WTC11 (cell line): ENCODE data around the gene PACS1. TPM values are rescaled to one million over a fixed set of nuclear protein-coding genes. Genes with fewer than 3 reads are reported as not detected.

Experiments used
- ATF1 ChIP-seq: sonication (generic); formaldehyde crosslinking; IDR thresholded peaks from 2 replicates; pipeline ENCODE4 v1.8.1; 2023; ENCODE audit warnings: mild to moderate bottlenecking, moderate library complexity, missing genetic modification reagents
- ELF4 ChIP-seq: sonication (generic); formaldehyde crosslinking; IDR thresholded peaks from 2 replicates; pipeline ENCODE4 v1.8.1; 2022; ENCODE audit warnings: low read depth, mild to moderate bottlenecking, moderate library complexity, missing genetic modification reagents
- EMX1 ChIP-seq: fragments of 250-450 bp; sonication (Bioruptor Pico); IDR thresholded peaks from 2 replicates; pipeline ENCODE4 v1.8.0; 2021; ENCODE audit warnings: mild to moderate bottlenecking
- GABPB1 ChIP-seq: sonication (generic); formaldehyde crosslinking; IDR thresholded peaks from 2 replicates; pipeline ENCODE4 v1.8.1; 2023; ENCODE audit warnings: mild to moderate bottlenecking, missing genetic modification reagents
- JUN ChIP-seq: sonication (generic); formaldehyde crosslinking; IDR thresholded peaks from 2 replicates; pipeline ENCODE4 v1.8.0; 2023; ENCODE audit warnings: mild to moderate bottlenecking, missing genetic modification reagents
- MYBL2 ChIP-seq: sonication (generic); formaldehyde crosslinking; IDR thresholded peaks from 2 replicates; pipeline ENCODE4 v1.8.1; 2023; ENCODE audit warnings: mild to moderate bottlenecking, moderate library complexity, missing genetic modification reagents
- NFE2L1 ChIP-seq: sonication (generic); formaldehyde crosslinking; IDR thresholded peaks from 2 replicates; pipeline ENCODE4 v1.8.1; 2023; ENCODE audit warnings: missing genetic modification reagents
- SP1 ChIP-seq: sonication (generic); formaldehyde crosslinking; conservative IDR thresholded peaks from 2 replicates; pipeline ENCODE4 v1.8.1; 2022; ENCODE audit warnings: missing genetic modification reagents
- TEAD1 ChIP-seq: sonication (generic); formaldehyde crosslinking; IDR thresholded peaks from 2 replicates; pipeline ENCODE4 v1.8.0; 2022; ENCODE audit warnings: mild to moderate bottlenecking, missing genetic modification reagents
- TP53 ChIP-seq: sonication (generic); formaldehyde crosslinking; IDR thresholded peaks from 2 replicates; pipeline ENCODE4 v1.8.1; 2023; ENCODE audit warnings: mild to moderate bottlenecking, missing genetic modification reagents
- ZNF121 ChIP-seq: sonication (generic); formaldehyde crosslinking; IDR thresholded peaks from 2 replicates; pipeline ENCODE4 v1.8.0; 2023; ENCODE audit warnings: missing genetic modification reagents
- ZNF138 ChIP-seq: sonication (generic); formaldehyde crosslinking; conservative IDR thresholded peaks from 2 replicates; pipeline ENCODE4 v1.8.1; 2022; ENCODE audit warnings: mild to moderate bottlenecking, moderate library complexity, missing genetic modification reagents
- total RNA-seq: library from RNA; stranded (reverse); gene quantifications from 3 replicates; pipeline ENCODE4 v1.2.3, GENCODE V29; 2021
- TF ChIP-seq, protein P1 (sequence below): sonication (generic); formaldehyde crosslinking; IDR thresholded peaks from 2 replicates; pipeline ENCODE4 v1.8.0; 2022; ENCODE audit warnings: mild to moderate bottlenecking, missing genetic modification reagents
- TF ChIP-seq, protein P2 (sequence below): fragments of 250-450 bp; sonication (Bioruptor Pico); conservative IDR thresholded peaks from 2 replicates; pipeline ENCODE4 v1.9.0; 2021; ENCODE audit warnings: mild to moderate bottlenecking
- TF ChIP-seq, protein P3 (sequence below): fragments of 250-450 bp; sonication (Bioruptor Pico); IDR thresholded peaks from 2 replicates; pipeline ENCODE4 v1.9.0; 2021; ENCODE audit warnings: mild to moderate bottlenecking, borderline replicate concordance
- TF ChIP-seq, protein P4 (sequence below): sonication (generic); formaldehyde crosslinking; conservative IDR thresholded peaks from 2 replicates; pipeline ENCODE4 v1.8.1; 2022; ENCODE audit warnings: mild to moderate bottlenecking, missing genetic modification reagents
- TF ChIP-seq, protein P5 (sequence below): sonication (generic); formaldehyde crosslinking; IDR thresholded peaks from 2 replicates; pipeline ENCODE4 v1.8.1; 2022; ENCODE audit warnings: mild to moderate bottlenecking, missing genetic modification reagents, moderate library complexity, borderline replicate concordance
- TF ChIP-seq, protein P6 (sequence below): sonication (generic); formaldehyde crosslinking; conservative IDR thresholded peaks from 2 replicates; pipeline ENCODE4 v1.8.1; 2023; ENCODE audit warnings: mild to moderate bottlenecking, low read depth, missing genetic modification reagents, moderate library complexity

PACS1 gene
- total RNA-seq, 1 experiment from 2014 or later = 34.8 TPM

DNA sequence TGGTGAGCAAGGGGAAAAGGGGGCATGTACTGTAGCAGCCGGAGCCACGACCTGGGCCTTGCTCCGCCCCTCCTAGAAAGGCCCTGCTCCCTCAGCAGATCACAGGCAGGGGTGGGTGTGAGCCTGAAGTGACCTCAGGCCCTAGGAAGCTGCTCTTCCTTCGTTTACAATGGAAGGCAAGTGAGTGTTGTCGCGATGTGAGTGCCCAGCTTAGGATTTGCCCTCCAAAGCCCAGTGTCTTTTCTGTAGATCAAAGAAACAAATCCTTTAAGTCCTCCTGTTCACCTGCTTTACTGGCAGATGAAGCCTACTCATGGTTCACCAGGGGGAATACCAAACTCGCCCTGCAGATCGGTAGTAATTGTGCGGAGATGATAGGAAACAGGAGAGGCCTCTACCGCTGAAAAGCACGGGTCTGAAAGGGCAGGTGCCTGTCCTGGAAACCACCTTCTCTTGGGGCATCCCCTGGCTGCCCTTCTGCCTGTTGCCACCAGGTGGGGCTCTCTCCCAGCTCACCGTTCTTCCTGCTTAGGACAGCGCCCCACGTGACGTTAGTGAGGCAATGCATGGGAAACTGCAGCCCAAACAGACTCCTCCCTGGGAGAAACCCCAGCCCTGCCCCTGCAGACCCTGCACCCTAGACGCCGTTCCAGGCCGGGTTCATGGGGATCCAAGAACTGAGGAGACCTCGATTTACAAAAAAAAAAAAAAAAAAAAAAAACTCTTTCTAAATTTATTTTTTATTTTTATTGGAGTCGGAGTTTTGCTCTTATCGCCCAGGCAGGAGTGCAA, 152.5 kb downstream of the PACS1 start (continued):
- TF ChIP-seq, protein P1, sequence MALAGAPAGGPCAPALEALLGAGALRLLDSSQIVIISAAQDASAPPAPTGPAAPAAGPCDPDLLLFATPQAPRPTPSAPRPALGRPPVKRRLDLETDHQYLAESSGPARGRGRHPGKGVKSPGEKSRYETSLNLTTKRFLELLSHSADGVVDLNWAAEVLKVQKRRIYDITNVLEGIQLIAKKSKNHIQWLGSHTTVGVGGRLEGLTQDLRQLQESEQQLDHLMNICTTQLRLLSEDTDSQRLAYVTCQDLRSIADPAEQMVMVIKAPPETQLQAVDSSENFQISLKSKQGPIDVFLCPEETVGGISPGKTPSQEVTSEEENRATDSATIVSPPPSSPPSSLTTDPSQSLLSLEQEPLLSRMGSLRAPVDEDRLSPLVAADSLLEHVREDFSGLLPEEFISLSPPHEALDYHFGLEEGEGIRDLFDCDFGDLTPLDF = no peak
- TF ChIP-seq ZNF138 = no peak
- TF ChIP-seq NFE2L1 (CRISPR knock-in tag) = no peak
- TF ChIP-seq ELF4 (CRISPR knock-in tag) = no peak
- no peak for TF ChIP-seq ATF1
- TF ChIP-seq, protein P2, sequence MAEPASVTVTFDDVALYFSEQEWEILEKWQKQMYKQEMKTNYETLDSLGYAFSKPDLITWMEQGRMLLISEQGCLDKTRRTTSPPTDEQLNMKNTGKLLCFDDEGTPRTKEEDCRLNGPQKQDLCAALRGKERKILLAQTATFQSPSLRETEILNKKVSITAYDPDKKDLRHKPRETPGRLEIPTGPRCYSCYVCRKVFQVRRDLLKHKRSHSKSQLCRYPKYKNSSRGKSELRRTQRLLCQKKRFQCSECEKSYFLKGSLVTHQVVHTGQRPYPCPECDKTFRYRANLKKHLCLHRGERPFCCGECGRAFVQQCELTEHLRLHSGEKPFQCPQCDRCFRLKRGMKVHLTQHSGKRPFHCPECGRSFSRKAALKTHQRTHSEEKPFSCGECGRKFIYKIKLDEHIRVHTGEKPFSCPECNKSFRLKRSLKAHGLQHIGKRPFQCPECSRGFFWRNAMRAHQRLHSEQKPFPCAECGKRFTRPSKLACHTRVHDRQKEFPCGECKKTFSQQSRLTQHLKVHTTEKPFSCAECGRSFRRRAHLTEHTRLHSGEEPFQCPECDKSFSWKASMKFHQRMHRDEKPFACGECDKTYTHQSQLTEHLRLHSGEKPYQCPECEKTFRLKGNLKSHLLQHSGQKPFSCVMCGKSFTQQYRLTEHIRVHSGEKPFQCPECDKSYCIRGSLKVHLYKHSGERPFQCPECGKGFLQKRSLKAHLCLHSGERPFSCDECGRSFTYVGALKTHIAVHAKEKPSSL (CRISPR knock-in tag) = no peak
- TF ChIP-seq, protein P3, sequence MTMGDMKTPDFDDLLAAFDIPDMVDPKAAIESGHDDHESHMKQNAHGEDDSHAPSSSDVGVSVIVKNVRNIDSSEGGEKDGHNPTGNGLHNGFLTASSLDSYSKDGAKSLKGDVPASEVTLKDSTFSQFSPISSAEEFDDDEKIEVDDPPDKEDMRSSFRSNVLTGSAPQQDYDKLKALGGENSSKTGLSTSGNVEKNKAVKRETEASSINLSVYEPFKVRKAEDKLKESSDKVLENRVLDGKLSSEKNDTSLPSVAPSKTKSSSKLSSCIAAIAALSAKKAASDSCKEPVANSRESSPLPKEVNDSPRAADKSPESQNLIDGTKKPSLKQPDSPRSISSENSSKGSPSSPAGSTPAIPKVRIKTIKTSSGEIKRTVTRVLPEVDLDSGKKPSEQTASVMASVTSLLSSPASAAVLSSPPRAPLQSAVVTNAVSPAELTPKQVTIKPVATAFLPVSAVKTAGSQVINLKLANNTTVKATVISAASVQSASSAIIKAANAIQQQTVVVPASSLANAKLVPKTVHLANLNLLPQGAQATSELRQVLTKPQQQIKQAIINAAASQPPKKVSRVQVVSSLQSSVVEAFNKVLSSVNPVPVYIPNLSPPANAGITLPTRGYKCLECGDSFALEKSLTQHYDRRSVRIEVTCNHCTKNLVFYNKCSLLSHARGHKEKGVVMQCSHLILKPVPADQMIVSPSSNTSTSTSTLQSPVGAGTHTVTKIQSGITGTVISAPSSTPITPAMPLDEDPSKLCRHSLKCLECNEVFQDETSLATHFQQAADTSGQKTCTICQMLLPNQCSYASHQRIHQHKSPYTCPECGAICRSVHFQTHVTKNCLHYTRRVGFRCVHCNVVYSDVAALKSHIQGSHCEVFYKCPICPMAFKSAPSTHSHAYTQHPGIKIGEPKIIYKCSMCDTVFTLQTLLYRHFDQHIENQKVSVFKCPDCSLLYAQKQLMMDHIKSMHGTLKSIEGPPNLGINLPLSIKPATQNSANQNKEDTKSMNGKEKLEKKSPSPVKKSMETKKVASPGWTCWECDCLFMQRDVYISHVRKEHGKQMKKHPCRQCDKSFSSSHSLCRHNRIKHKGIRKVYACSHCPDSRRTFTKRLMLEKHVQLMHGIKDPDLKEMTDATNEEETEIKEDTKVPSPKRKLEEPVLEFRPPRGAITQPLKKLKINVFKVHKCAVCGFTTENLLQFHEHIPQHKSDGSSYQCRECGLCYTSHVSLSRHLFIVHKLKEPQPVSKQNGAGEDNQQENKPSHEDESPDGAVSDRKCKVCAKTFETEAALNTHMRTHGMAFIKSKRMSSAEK = no peak
- TF ChIP-seq, protein P4, sequence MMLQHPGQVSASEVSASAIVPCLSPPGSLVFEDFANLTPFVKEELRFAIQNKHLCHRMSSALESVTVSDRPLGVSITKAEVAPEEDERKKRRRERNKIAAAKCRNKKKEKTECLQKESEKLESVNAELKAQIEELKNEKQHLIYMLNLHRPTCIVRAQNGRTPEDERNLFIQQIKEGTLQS (CRISPR knock-in tag) = no peak
- TF ChIP-seq, protein P5, sequence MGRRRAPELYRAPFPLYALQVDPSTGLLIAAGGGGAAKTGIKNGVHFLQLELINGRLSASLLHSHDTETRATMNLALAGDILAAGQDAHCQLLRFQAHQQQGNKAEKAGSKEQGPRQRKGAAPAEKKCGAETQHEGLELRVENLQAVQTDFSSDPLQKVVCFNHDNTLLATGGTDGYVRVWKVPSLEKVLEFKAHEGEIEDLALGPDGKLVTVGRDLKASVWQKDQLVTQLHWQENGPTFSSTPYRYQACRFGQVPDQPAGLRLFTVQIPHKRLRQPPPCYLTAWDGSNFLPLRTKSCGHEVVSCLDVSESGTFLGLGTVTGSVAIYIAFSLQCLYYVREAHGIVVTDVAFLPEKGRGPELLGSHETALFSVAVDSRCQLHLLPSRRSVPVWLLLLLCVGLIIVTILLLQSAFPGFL (CRISPR knock-in tag) = no peak
- no peak for TF ChIP-seq JUN (CRISPR knock-in tag)
- TF ChIP-seq MYBL2 (CRISPR knock-in tag) = no peak
- no peak for TF ChIP-seq TEAD1 (CRISPR knock-in tag)
- TF ChIP-seq TP53 = no peak
- TF ChIP-seq SP1 (CRISPR knock-in tag) = no peak
- no peak for TF ChIP-seq ZNF121 (CRISPR knock-in tag)
- peak; percentile 39; the same call in 1 of the 2 replicates for TF ChIP-seq GABPB1 (CRISPR knock-in tag)
- no peak for TF ChIP-seq EMX1 (CRISPR knock-in tag)
- TF ChIP-seq, protein P6, sequence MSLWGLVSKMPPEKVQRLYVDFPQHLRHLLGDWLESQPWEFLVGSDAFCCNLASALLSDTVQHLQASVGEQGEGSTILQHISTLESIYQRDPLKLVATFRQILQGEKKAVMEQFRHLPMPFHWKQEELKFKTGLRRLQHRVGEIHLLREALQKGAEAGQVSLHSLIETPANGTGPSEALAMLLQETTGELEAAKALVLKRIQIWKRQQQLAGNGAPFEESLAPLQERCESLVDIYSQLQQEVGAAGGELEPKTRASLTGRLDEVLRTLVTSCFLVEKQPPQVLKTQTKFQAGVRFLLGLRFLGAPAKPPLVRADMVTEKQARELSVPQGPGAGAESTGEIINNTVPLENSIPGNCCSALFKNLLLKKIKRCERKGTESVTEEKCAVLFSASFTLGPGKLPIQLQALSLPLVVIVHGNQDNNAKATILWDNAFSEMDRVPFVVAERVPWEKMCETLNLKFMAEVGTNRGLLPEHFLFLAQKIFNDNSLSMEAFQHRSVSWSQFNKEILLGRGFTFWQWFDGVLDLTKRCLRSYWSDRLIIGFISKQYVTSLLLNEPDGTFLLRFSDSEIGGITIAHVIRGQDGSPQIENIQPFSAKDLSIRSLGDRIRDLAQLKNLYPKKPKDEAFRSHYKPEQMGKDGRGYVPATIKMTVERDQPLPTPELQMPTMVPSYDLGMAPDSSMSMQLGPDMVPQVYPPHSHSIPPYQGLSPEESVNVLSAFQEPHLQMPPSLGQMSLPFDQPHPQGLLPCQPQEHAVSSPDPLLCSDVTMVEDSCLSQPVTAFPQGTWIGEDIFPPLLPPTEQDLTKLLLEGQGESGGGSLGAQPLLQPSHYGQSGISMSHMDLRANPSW (CRISPR knock-in tag) = no peak
- TF ChIP-seq, all 79 proteins: peak for 5
